Loucy (cell line): Measurements from ENCODE around the gene CHRD.

Source experiments
- H2AFZ ChIP-seq: fragments of 200-600 bp; sonication (generic); 2 replicates; pipeline ENCODE4 v1.6.0; 2016; ENCODE audit warnings: antibody characterized with exemption, mild to moderate bottlenecking, low read length, moderate library complexity
- H3F3A ChIP-seq: fragments of 200-600 bp; 2 replicates; pipeline ENCODE4 v1.6.0; 2016; ENCODE audit warnings: antibody characterized with exemption, low read depth, mild to moderate bottlenecking
- H3K27me3 ChIP-seq: fragments of 200-600 bp; sonication (generic); 2 replicates; pipeline ENCODE4 v1.6.1; 2014; ENCODE audit warnings: low read length, mild to moderate bottlenecking; ENCODE audit not compliant: insufficient read depth, poor library complexity, severe bottlenecking
- H3K36me3 ChIP-seq: fragments of 200-600 bp; sonication (generic); 2 replicates; pipeline ENCODE4 v1.6.1; 2016; ENCODE audit warnings: low read length; ENCODE audit not compliant: insufficient read depth
- H3K4me1 ChIP-seq: fragments of 200-600 bp; sonication (generic); 2 replicates; pipeline ENCODE4 v1.5.1; 2014; ENCODE audit warnings: low read length, mild to moderate bottlenecking; ENCODE audit not compliant: insufficient read depth, poor library complexity, severe bottlenecking
- H3K4me2 ChIP-seq: fragments of 200-600 bp; sonication (generic); 2 replicates; pipeline ENCODE4 v1.6.0; 2014; ENCODE audit warnings: antibody characterized with exemption, low read length, low read depth, mild to moderate bottlenecking; ENCODE audit not compliant: poor library complexity, severe bottlenecking
- H3K4me3 ChIP-seq: fragments of 200-600 bp; sonication (generic); 2 replicates; pipeline ENCODE4 v1.5.1; 2014; ENCODE audit warnings: low read length, mild to moderate bottlenecking, mixed read lengths; ENCODE audit not compliant: poor library complexity, severe bottlenecking
- H3K79me2 ChIP-seq: fragments of 200-600 bp; sonication (generic); 2 replicates; pipeline ENCODE4 v1.6.1; 2014; ENCODE audit warnings: low read length; ENCODE audit not compliant: insufficient read depth
- H3K9ac ChIP-seq: fragments of 200-600 bp; sonication (generic); 2 replicates; pipeline ENCODE4 v1.6.0; 2014; ENCODE audit warnings: mild to moderate bottlenecking, low read depth, low read length, moderate library complexity; ENCODE audit not compliant: poor library complexity, severe bottlenecking
- H3K9me2 ChIP-seq: fragments of 200-600 bp; sonication (generic); replicated peaks from 2 replicates; pipeline ENCODE4 v1.6.1; 2016; ENCODE audit warnings: low read depth, low read length, mixed read lengths
- H3K9me3 ChIP-seq: fragments of 200-600 bp; sonication (generic); 2 replicates; pipeline ENCODE4 v1.6.1; 2014; ENCODE audit warnings: mild to moderate bottlenecking, antibody characterized with exemption, low read length, low read depth; ENCODE audit not compliant: insufficient read depth
- H4K20me1 ChIP-seq: fragments of 200-600 bp; sonication (generic); 2 replicates; pipeline ENCODE4 v1.6.0; 2014; ENCODE audit warnings: antibody characterized with exemption, low read length, mild to moderate bottlenecking; ENCODE audit not compliant: insufficient read depth, poor library complexity, severe bottlenecking
- CTCF ChIP-seq: fragments of 200-600 bp; sonication (generic); conservative IDR thresholded peaks from 2 replicates; pipeline ENCODE4 v1.5.1; 2014; ENCODE audit warnings: mild to moderate bottlenecking, antibody characterized with exemption, low read length
- EZH2phosphoT487 ChIP-seq: fragments of 200-600 bp; IDR thresholded peaks from 2 replicates; pipeline ENCODE4 v1.6.1; 2018; ENCODE audit warnings: antibody characterized with exemption, mild to moderate bottlenecking, moderate library complexity, borderline replicate concordance

Gene CHRD

GRCh38 chr3:184379358-184380184 is at the start of gene CHRD:
Gene CHRD, plus strand, starts transcription at chr3:184380054. Its CDS starts 265 bp downstream, at chr3:184380319.
- Histone ChIP-seq H3K27me3 (no peaks in the 10 kb centered on the region), H3K9me2 (no peaks in the 10 kb centered on the region), H3K36me3 (no peaks in the 10 kb centered on the region), H3K9ac (no peak within 1 kb of the TSS), H3K79me2 (no peaks in the 10 kb centered on the region), H4K20me1 (no peaks in the 10 kb centered on the region), H2AFZ (no peak within 1 kb of the TSS), H3K4me2 (no peak within 1 kb of the TSS), H3K9me3 (no peaks in the 10 kb centered on the region), H3K4me1 (no peaks in the 10 kb centered on the region), H3F3A (no peaks in the 10 kb centered on the region), H3K4me3 (no peak within 1 kb of the TSS)
- TF ChIP-seq EZH2phosphoT487 (no peak), CTCF (no peak)

DNA sequence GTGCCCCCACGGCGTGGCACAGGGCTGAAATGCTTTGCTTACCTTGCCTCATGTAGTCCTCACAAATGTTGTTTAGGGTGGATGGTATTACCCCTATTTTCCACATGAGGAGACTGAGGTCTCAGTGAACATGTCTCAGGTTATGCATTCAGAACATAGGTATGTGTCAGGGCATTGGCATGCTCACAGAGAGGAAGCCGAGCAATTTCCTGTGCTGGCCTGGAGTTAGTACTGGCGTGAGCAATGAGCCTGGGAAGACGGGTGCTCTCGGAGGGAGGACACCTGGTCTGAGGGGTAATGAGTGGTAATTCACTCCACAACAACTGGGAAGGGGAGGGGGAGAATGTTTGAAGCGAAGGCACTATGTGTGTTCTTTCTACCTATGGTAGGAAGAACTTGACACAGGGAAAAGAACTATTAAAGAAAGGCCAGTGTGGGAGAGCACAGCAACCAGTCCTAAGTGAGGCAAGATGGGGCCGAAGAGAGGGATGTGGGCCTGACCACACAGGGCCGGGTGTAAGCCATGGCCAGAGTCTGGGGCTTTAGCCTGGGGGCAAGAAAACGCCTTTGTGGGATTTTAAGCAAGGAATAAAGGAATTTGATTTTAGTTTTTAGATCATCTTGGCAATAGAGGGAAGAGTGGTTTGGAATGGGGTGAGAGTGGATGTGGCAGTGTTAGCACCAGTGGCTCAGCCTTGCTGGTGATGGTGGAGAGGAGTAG is 47.3 kb upstream of the CHRD start:
- Histone ChIP-seq H3K79me2 (no peaks in the 10 kb centered on the region), H3K9ac (no peak overlapping the region), H3F3A (no peaks in the 10 kb centered on the region), H3K36me3 (peaks cover 76% of the 10 kb centered on the region; the same call in 1 of the 2 replicates), H3K9me3 (no peaks in the 10 kb centered on the region), H3K4me1 (no peaks in the 10 kb centered on the region), H3K27me3 (no peaks in the 10 kb centered on the region), H3K4me3 (no peak overlapping the region), H3K9me2 (no peaks in the 10 kb centered on the region), H2AFZ (no peak overlapping the region), H4K20me1 (peaks cover 21% of the 10 kb centered on the region), H3K4me2 (no peak overlapping the region)
- TF ChIP-seq EZH2phosphoT487 (no peak), CTCF (no peak)

GRCh38 chr3:184333190-184333589 is 46.7 kb upstream of the CHRD start:
- TF ChIP-seq CTCF (no peak), EZH2phosphoT487 (no peak)
- Histone ChIP-seq H4K20me1 (peaks cover 21% of the 10 kb centered on the region), H3K9ac (no peak overlapping the region), H3F3A (no peaks in the 10 kb centered on the region), H3K27me3 (no peaks in the 10 kb centered on the region), H3K79me2 (no peaks in the 10 kb centered on the region), H3K4me2 (no peak overlapping the region), H2AFZ (no peak overlapping the region), H3K9me3 (no peaks in the 10 kb centered on the region), H3K4me1 (no peaks in the 10 kb centered on the region), H3K36me3 (peaks cover 70% of the 10 kb centered on the region; the same call in 1 of the 2 replicates), H3K9me2 (no peaks in the 10 kb centered on the region), H3K4me3 (no peak overlapping the region)
